GM19023 (cell line): ENCODE measurements around the gene TAPBP.
A peak's percentile ranks its signal among the peaks of the same experiment; 100 is the strongest.
"Not testable (repeated sequence)": the region's sequence is repeated elsewhere in the genome, so short reads cannot be mapped to it uniquely, and the experiment has no call there.

ENCODE experiments used
- ATAC-seq: cut with Tn5 transposase; IDR thresholded peaks from one replicate; pipeline ENCODE4 v1.9.1; 2021; ENCODE audit warnings: mild to moderate bottlenecking, moderate library complexity; ENCODE audit not compliant: unreplicated experiment

Gene TAPBP

GRCh38 chr6:33277663-33278391 is 36.1 kb downstream of the TAPBP start:
- ATAC-seq: peak; percentile 23

DNA sequence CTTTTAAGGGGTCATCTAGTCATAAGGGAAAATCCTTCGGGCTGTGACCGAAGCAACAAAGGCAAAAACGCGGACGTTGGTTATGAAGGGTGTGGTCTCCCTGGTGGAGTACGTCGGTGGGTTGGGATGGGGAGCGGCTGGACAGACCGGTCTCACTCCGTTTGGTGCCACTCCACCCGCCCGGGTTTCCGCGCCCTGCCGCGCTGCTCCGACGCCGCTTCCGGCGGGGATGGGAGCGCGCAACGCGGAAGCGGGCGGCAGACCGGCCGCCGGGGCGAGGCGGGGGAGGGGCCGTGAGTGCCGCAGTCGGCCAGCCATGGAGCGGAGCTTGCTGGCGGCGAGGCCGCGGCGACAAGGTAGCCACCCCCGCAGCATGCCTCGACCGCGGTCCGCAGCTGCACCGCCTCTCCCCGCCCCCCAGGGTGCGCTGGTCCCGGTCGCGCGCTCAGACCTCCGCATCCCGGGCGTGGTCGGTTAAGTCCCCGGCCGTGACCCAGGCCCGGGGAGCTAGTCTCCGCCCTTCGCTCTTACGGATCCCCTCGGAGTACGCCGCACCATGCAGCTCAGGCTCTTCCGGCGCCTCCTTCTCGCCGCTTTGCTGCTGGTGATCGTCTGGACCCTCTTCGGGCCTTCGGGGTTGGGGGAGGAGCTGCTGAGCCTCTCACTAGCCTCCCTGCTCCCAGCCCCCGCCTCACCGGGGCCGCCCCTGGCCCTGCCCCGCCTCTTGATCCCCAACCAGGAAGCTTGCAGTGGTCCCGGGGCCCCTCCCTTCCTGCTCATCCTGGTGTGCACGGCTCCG is 36.8 kb downstream of the TAPBP start, which contains the start of gene B3GALT4:
Gene B3GALT4 (plus strand): TSS at position 260 of the 799 bp plus-strand sequence. CDS start 297 bp downstream, at position 557.
- ATAC-seq: peak; percentile 59

GRCh38 chr6:33276581-33276863 is 37.4 kb downstream of the TAPBP start:
- ATAC-seq: no peak

- ATAC-seq: not testable (repeated sequence)
These were observed 37.9 kb downstream of the TAPBP start for GRCh38 chr6:33275795-33276580.

DNA sequence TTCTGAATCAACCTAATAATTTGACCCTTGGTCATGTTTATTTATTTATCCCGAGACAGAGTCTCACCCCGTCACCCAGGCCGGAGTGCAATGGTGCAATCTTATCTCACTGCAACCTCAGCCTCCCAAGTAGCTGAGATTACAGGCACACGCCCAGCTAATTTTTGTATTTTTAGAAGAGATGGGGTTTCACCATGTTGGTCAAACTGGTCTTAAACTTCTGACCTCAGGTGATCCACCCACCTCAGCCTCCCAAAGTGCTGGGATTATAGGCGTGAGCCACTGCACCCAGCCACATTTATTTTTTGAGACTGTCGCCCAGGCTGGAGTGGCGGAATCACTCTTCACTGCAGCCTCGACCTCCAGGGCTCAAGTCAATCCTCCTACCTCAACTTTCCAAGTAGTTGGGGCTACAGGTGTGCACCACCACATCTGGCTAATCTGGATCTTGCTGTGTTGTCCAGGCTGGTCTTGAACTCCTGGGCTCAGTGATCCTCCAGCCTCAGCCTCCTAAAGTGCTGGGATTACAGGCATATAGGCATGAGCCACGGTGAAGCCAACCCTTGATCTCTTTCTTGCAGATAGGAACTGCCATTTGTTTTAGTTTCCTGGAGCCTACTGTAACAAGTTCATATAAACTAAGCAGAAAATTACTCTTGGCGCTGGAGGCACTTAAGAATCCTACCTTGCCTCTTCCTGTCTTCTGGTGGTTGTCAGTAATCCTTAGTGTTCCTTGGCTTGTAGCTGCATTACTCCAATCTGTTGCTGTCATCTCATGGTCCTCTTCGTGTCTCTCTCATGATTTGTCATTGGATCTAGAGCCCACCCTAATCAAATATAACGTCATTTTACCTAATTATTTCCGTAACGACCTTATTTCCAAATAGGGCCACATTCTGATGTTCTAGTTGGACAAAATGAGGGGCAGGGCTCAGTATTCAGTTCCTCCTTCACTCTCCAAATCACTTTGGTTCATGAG is 39.7 kb downstream of the TAPBP start:
- ATAC-seq: no peak

GRCh38 chr6:33273129-33273923 is 40.6 kb downstream of the TAPBP start:
- no peak for ATAC-seq

DNA sequence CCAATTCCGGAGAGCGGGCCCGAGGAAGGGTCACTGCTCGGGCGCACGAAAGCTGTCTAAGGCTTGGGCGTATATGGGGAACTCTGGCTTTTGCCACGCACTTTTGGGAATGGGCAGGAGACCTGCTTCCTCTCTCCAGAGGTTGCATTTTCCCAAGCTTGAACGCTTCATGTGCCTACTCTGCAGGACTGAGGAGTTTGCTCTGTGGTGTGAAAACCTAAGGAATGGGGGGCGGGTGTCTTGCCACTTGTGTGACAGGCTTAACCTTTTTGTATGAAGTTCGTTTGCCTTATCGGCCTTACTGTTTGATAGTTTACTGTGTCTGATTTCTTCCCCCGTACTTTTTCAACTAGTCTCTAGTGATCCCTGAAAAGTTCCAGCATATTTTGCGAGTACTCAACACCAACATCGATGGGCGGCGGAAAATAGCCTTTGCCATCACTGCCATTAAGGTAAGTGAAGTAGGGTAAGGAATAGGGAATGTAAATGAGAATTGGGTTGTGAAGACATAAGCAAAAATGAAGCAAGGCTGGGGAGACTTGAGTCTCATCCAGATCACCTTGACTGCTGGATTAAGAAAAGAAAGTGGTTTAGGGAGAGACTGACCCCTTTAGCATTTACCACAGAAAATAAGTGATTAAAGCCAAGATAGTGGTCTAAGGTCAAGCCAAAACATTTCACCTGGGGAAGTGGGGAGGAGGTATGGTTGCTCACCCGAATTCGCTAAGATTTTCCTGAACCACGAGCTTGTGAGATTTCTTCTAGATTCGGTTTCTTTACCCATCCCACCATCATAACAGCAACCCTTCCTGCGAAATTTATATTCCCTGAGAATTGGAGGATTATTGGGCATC is 41.4 kb downstream of the TAPBP start:
- no peak for ATAC-seq

GRCh38 chr6:33271468-33272274 is 42.2 kb downstream of the TAPBP start, which contains the start of the genes RPS18 and VPS52:
TSS of gene RPS18 (plus strand) at chr6:33272075. CDS start at chr6:33272120, 45 bp downstream.
TSS of gene VPS52 (minus strand) at chr6:33271876. CDS start at chr6:33271675, 201 bp downstream.
- peak; percentile 75 for ATAC-seq

GRCh38 chr6:33271117-33271467 is 42.8 kb downstream of the TAPBP start:
- peak; percentile 19 for ATAC-seq

GRCh38 chr6:33264015-33264414 is 49.9 kb downstream of the TAPBP start:
- ATAC-seq: no peak

DNA sequence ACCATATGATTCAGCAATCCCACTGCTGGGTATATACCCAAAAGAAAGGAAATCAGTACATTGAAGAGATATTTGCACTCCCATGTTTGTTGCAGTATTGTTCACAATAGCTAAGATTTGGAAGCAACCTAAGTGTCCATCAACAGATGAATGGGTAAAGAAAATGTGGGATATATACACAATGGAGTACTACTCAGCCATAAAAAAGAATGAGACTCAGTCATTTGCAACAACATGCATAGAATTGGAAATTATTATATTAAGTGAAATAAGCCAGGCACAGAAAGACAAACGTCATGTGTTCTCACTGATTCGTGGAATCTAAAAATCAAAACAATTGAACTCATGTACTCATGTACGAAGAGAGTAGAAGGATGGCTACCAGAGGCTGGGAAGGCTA is 51.4 kb downstream of the TAPBP start:
- not testable (repeated sequence) for ATAC-seq

DNA sequence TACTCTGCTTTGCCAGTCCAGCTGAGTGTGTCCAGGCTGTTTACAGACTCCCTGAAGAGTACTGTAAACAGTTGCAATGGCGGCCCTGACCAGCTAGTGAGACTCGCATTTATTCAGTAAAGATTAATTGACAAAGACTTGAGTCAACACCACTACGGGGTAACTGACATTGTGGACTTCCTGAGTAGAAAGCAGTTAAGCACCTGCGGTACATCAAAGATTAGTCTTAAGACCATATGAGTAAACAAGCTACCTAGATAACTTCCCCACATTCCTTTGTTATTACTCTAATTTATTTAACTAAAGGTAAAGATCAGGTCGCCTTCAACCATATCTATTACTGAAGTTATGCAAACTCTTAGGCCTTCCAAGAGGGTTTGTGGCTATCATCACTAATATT is 54.8 kb downstream of the TAPBP start:
- ATAC-seq: no peak

DNA sequence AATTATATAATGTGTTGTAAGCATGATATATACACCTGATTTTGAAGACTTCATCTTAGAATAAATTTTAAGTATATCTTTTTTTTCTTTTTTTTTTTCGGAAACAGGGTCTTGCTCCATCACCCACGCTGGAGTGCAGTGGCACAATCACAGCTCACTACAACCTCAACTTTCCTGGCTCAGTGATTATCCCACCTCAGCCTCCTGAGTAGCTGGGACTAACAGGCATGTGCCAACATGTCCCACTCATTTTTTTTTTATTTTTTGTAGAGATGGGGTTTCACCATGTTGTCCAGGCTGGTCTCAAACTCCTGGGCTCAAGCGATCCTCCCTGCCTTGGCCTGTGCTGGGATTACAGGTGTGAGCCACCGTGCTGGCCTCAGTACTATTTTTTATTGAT is 59.3 kb downstream of the TAPBP start:
- no peak for ATAC-seq

- no peak for ATAC-seq
These were observed 61.1 kb downstream of the TAPBP start for GRCh38 chr6:33252759-33253158.

GRCh38 chr6:33251395-33252012 is 62.4 kb downstream of the TAPBP start:
- ATAC-seq: no peak

DNA sequence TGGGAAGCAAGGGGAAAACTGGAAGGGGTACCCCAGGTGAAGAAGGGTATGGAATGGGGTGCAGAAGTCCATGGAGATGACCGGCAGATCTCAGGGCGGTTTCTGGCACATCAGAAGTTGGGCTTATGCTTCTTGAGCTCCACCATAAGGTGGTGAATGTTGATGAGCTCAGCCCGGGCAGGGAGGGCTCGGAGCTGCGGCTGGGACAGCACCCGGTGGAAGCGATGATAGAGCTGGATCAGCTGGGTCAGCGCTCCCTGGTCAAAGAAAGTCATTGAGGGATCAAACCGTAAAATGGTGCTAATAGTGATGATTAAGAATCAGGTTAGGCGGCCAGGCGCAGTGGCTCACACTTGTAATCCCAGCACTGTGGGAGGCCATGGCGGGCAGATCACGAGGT is 63.1 kb downstream of the TAPBP start:
- no peak for ATAC-seq
